ENCODE data around the gene FAM25G. TPM values are rescaled to one million over a fixed set of nuclear protein-coding genes. Genes with fewer than 3 reads are reported as not detected.

FAM25G gene
- total and polyA plus RNA-seq, 11 donors = not detected

GRCh38 chr10:47441938-47442337 lies 49.6 kb downstream of the FAM25G start:
- no peaks in the 10 kb centered on the region for H3K36me3 ChIP-seq
- no peak for DNase-seq
- no peaks in the 10 kb centered on the region for H3K4me1 ChIP-seq
- H3K27me3 ChIP-seq = peaks cover 0 to 17% (median 0%) of the 10 kb centered on the region in 9 donors
- H3K27ac ChIP-seq = no peak overlapping the region
- WGBS, 4 donors = 67 to 76% (median 73%) methylated on average over 4 of the region's 4 CpGs
- ATAC-seq = no peak
- no peak overlapping the region for H3K4me3 ChIP-seq
- TF ChIP-seq POLR2A (IDR thresholded peaks at IDR 0.05) (no peak), CTCF (IDR thresholded peaks at IDR 0.05) (no peak)
- H3K9me3 ChIP-seq = peaks cover 0 to 29% (median 18%) of the 10 kb centered on the region in 12 donors
- intact Hi-C loops (cut with DNase I) = no loop called here

- Histone ChIP-seq H3K9me3 (peaks cover 0 to 14% (median 5%) of the 10 kb centered on the region in 12 donors), H3K27me3 (peaks cover 0 to 17% (median 0%) of the 10 kb centered on the region in 9 donors)
- 85 to 90% (median 86%) methylated on average over 4 of the region's 4 CpGs for WGBS, 4 donors
These were observed 51.3 kb downstream of the FAM25G start for GRCh38 chr10:47440207-47440606.

DNA sequence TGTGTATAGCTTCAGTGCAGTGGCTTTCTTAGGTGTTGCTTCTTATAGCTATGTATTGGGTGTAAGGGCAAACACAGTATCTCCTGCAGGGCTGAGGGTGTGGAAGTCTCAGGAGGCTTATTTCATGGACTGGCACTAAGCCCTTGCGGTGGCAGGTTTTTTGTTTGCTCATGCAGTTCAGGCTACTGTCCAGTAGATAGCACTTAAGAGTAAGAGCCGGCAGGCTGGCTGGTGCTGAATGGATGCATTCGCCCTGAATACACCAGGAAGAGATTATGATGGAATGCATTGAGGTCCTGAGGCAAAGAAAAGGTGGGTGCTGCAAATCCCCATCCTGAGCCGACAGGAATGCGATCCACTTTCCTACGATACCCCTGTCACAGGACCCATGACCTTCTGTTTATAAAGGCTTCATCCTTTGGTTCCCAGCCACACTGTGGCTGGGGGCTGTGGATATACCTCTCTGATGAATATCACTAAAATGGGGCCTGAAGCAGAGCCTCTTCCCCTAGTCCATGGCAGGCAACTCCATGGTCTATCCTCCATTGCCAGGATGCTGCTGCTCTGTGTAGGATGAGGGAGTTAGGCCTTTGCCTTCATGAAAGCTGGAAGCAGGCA lies 52.5 kb downstream of the FAM25G start:
- Histone ChIP-seq H3K27ac (no peak overlapping the region), H3K4me1 (no peaks in the 10 kb centered on the region), H3K27me3 (peaks cover 0 to 17% (median 0%) of the 10 kb centered on the region in 9 donors), H3K9me3 (peaks cover 0 to 16% (median 6%) of the 10 kb centered on the region in 12 donors), H3K36me3 (no peaks in the 10 kb centered on the region), H3K4me3 (no peak overlapping the region)
- WGBS, 4 donors = 25 to 38% (median 32%) methylated on average over 5 to 6 of the region's 6 CpGs
- peak in 10 of 12 donors; percentile 11 to 52 (median 34) for TF ChIP-seq CTCF (IDR thresholded peaks at IDR 0.05)
- no peak for TF ChIP-seq POLR2A (IDR thresholded peaks at IDR 0.05)
- DNase-seq (peak in 1 of 5 donors; percentile 44), ATAC-seq (peak in 3 of 4 donors; percentile 57 to 79 (median 64))
- intact Hi-C loops (cut with DNase I) = no loop called here

More at GRCh38 chr10:47440207-47440606, 51.3 kb downstream of the FAM25G start:
- DNase-seq (no peak), ATAC-seq (no peak)
- Histone ChIP-seq H3K4me3 (no peak overlapping the region), H3K4me1 (no peaks in the 10 kb centered on the region), H3K27ac (no peak overlapping the region), H3K36me3 (no peaks in the 10 kb centered on the region)
- intact Hi-C loops (cut with DNase I) = no loop called here
- TF ChIP-seq POLR2A (IDR thresholded peaks at IDR 0.05) = no peak
- TF ChIP-seq CTCF (IDR thresholded peaks at IDR 0.05) = no peak

Other genes starting within 250 kb of the FAM25G start
- 1 to 10 TPM in 1 of 9 donors, under 1 TPM in 6, not detected in 2; 0.22 to 1.6 (median 0.34) TPM for gene GDF10, start 191.5 kb downstream of the FAM25G start, total RNA-seq
- under 1 TPM in 1 of 2 donors, not detected in 1; 0.19 TPM for gene GDF10, start 191.5 kb downstream of the FAM25G start, polyA plus RNA-seq
- not detected for gene GDF2, start 169.2 kb downstream of the FAM25G start, total RNA-seq
- not detected for gene GDF2, start 169.2 kb downstream of the FAM25G start, polyA plus RNA-seq
- gene RBP3, start 143.3 kb downstream of the FAM25G start, total RNA-seq = not detected
- gene RBP3, start 143.3 kb downstream of the FAM25G start, polyA plus RNA-seq = not detected
- gene ZNF488, start 107.4 kb downstream of the FAM25G start, total RNA-seq = under 1 TPM in 4 of 9 donors, not detected in 5; 0.06 to 0.25 (median 0.11) TPM
- under 1 TPM in 1 of 2 donors, not detected in 1; 0.07 TPM for gene ZNF488, start 107.4 kb downstream of the FAM25G start, polyA plus RNA-seq
- 10 to 100 TPM in 1 of 9 donors, under 1 TPM in 3, not detected in 5; 0.30 to 52.4 (median 0.64) TPM for gene ANXA8, start 7.6 kb downstream of the FAM25G start, total RNA-seq
- gene ANXA8, start 7.6 kb downstream of the FAM25G start, polyA plus RNA-seq = under 1 TPM in 1 of 2 donors, not detected in 1; 0.15 TPM
- 1 to 10 TPM in 8 of 9 donors, under 1 TPM in 1; 0.64 to 7.4 (median 2.0) TPM for gene AGAP9, start 31.9 kb upstream of the FAM25G start, total RNA-seq
- 1 to 10 TPM; 1.9 to 8.1 TPM for gene AGAP9, start 31.9 kb upstream of the FAM25G start, polyA plus RNA-seq